ENCODE results near the gene HJV. TPM values are rescaled to one million over a fixed set of nuclear protein-coding genes. Genes with fewer than 3 reads are reported as not detected.

HJV gene
- total RNA-seq, 2 donors from 2014 or later, result 0.13 to 0.15 TPM

DNA sequence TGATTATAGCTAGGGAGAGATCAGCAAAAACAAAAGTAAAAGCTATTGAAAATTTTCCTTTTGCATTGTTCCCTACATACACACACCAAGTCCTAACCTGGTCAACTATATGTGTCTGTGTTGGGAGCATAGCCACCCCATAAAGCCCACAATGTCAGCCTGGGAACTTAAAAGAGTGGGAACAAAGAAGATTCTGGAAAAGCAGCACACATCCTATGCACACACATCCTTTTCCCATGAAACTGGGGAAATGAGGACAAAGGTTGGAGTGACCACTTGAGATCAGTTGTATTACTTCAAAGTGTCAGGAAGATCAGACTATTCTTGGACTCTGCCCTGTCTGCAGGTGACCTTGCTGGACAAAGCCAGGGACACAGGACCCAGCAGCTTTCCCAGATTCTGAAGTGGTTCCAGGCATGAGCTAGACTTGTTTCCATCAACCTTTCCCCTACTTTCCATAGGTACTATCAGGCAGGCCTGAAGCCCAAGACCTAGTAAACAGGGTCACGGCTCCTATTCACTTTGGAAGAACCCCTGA, 41.0 kb downstream of the HJV start:
- H3K9me3 Mint-ChIP-seq, result no peaks in the 10 kb centered on the region
- H3K4me3 Mint-ChIP-seq, result no peak overlapping the region
- peaks cover 10% of the 10 kb centered on the region for H3K4me1 Mint-ChIP-seq
- Histone ChIP-seq H3K4me3 (ENCODE audit: low read length) (no peak overlapping the region), H3K36me3 (ENCODE audit: control insufficient read depth, insufficient read depth, low read length) (no peaks in the 10 kb centered on the region), H3K4me1 (ENCODE audit: control insufficient read depth, insufficient read depth, low read length) (peaks cover 15% of the 10 kb centered on the region), H3K27ac (ENCODE audit: low read depth, low read length) (no peak overlapping the region), H3K9me3 (ENCODE audit: control insufficient read depth, low read length) (no peaks in the 10 kb centered on the region), H3K27me3 (ENCODE audit: control insufficient read depth, insufficient read depth, low read length, poor library complexity, severe bottlenecking) (no peaks in the 10 kb centered on the region), H3K9ac (ENCODE audit: extremely low read depth, low read length, poor library complexity, severe bottlenecking) (no peak overlapping the region)
- no peaks in the 10 kb centered on the region for H3K27me3 Mint-ChIP-seq (ENCODE audit: insufficient read depth)
- WGBS, 2 experiments (ENCODE audit: insufficient coverage in 1 of 2, insufficient read length in 1 of 2), result 91% methylated on average over 1 of the region's 1 CpG; no CpG with 5 or more reads in 1 of the 2 experiments
- no peaks in the 10 kb centered on the region for H3K36me3 Mint-ChIP-seq (ENCODE audit: low read depth)
- H3K27ac Mint-ChIP-seq, result no peak overlapping the region
- DNase-seq, result peak; percentile 28
- TF ChIP-seq, protein P1, sequence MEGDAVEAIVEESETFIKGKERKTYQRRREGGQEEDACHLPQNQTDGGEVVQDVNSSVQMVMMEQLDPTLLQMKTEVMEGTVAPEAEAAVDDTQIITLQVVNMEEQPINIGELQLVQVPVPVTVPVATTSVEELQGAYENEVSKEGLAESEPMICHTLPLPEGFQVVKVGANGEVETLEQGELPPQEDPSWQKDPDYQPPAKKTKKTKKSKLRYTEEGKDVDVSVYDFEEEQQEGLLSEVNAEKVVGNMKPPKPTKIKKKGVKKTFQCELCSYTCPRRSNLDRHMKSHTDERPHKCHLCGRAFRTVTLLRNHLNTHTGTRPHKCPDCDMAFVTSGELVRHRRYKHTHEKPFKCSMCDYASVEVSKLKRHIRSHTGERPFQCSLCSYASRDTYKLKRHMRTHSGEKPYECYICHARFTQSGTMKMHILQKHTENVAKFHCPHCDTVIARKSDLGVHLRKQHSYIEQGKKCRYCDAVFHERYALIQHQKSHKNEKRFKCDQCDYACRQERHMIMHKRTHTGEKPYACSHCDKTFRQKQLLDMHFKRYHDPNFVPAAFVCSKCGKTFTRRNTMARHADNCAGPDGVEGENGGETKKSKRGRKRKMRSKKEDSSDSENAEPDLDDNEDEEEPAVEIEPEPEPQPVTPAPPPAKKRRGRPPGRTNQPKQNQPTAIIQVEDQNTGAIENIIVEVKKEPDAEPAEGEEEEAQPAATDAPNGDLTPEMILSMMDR (conservative IDR thresholded peaks at IDR 0.05), result no peak

DNA sequence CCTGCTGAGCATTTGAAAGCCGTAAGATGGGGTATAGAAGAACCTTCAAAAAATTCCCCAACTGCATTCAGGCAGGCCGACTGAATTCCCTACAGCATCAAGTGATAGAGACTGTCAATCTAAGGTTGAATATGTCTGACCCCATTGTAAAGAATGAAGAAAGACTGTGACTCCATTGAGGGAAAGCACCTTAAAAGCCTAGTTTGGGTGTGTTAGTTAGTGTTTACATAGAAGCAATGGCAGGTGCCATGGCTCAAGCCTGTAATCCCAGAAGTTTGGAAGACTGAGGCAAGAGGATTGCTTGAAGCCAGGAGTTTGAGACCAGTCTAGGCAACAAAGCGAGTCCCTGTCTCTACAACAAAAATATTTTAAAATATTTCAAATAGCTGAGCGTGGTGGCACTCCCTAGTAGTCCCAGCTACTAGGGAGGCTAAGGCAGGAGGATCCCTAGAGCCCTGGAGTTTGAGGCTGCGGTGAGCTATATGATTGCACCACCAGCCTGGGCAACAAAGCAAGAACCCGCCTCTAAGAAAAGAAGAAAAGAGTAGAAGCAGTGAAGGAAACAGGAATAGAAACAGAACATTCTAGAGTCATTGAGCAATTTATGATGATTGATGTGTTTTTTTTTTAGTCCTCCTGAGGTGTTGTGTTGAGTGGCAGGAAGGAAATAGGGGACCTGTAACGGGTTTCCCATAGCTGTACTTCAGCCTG, 41.6 kb downstream of the HJV start:
- 66 to 70% methylated on average over 4 to 7 of the region's 7 CpGs for WGBS, 2 experiments (ENCODE audit: insufficient coverage in 1 of 2, insufficient read length in 1 of 2)
- Histone ChIP-seq H3K27me3 (ENCODE audit: control insufficient read depth, insufficient read depth, low read length, poor library complexity, severe bottlenecking) (no peaks in the 10 kb centered on the region), H3K9me3 (ENCODE audit: control insufficient read depth, low read length) (no peaks in the 10 kb centered on the region), H3K36me3 (ENCODE audit: control insufficient read depth, insufficient read depth, low read length) (no peaks in the 10 kb centered on the region), H3K4me3 (ENCODE audit: low read length) (no peak overlapping the region), H3K9ac (ENCODE audit: extremely low read depth, low read length, poor library complexity, severe bottlenecking) (no peak overlapping the region), H3K4me1 (ENCODE audit: control insufficient read depth, insufficient read depth, low read length) (peaks cover 9% of the 10 kb centered on the region), H3K27ac (ENCODE audit: low read depth, low read length) (peak overlapping the region; percentile 14)
- DNase-seq, result peak; percentile 46
- TF ChIP-seq, protein P1 (conservative IDR thresholded peaks at IDR 0.05), result no peak
- Mint-ChIP-seq H3K4me3 (no peak overlapping the region), H3K36me3 (ENCODE audit: low read depth) (no peaks in the 10 kb centered on the region), H3K9me3 (no peaks in the 10 kb centered on the region), H3K27ac (no peak overlapping the region), H3K4me1 (peaks cover 4% of the 10 kb centered on the region), H3K27me3 (ENCODE audit: insufficient read depth) (no peaks in the 10 kb centered on the region)

DNA sequence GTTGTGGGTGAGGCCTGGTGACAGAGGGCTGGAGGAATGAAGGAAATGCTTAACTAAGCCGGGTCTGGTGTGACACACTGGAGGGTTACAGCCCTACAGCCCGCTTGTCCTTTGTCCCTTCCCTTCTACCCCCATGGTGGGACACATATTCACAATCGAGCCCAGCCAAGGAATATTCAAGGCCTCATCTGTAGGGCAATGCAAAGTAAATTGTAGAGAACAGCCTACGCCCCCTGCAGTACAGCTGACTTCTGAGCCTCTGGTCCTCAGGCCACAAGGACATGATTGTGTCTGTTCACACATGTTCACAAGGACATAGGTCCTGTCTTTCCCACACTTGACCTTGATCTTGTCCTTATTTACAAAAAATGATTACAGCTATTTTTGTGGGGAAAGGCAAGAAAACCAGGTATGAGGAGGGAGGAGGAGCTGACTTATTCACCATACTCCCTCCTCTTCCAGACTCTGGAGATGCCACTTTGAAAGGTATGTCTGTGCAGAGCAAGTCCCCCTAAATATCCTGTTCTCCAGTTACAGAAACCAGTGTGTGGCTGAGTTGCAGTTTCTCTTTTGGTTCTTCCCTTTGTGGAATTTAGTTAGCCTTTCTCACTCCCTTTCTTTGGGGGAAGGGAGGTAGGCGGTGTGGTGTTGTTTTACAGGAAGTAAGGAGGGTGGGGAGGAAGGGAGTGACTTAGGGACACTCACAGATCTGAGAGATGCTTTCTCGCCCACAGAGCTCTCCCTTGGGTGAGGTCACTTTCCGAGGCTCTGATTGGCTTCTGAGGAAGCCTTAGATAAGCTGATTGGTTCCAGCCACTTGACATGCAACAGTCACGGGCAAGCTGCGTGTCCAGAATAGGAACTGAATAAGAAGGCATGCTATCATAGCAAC, 42.4 kb downstream of the HJV start:
- no peaks in the 10 kb centered on the region for H3K9me3 Mint-ChIP-seq
- no peaks in the 10 kb centered on the region for H3K36me3 ChIP-seq (ENCODE audit: control insufficient read depth, insufficient read depth, low read length)
- DNase-seq, result peak; percentile 93
- no peak overlapping the region for H3K4me3 Mint-ChIP-seq
- no peaks in the 10 kb centered on the region for H3K36me3 Mint-ChIP-seq (ENCODE audit: low read depth)
- H3K4me3 ChIP-seq (ENCODE audit: low read length), result peak overlapping the region; percentile 42
- TF ChIP-seq, protein P1 (conservative IDR thresholded peaks at IDR 0.05), result peak; percentile 67
- H3K27me3 ChIP-seq (ENCODE audit: control insufficient read depth, insufficient read depth, low read length, poor library complexity, severe bottlenecking), result no peaks in the 10 kb centered on the region
- no peaks in the 10 kb centered on the region for H3K4me1 Mint-ChIP-seq
- H3K9me3 ChIP-seq (ENCODE audit: control insufficient read depth, low read length), result no peaks in the 10 kb centered on the region
- WGBS, 2 experiments (ENCODE audit: insufficient coverage in 1 of 2, insufficient read length in 1 of 2), result 27 to 29% methylated on average over 6 to 9 of the region's 9 CpGs
- H3K27ac Mint-ChIP-seq, result no peak overlapping the region
- H3K9ac ChIP-seq (ENCODE audit: extremely low read depth, low read length, poor library complexity, severe bottlenecking), result peak overlapping the region; percentile 15
- H3K4me1 ChIP-seq (ENCODE audit: control insufficient read depth, insufficient read depth, low read length), result peaks cover 6% of the 10 kb centered on the region
- H3K27ac ChIP-seq (ENCODE audit: low read depth, low read length), result peak overlapping the region; percentile 84
- H3K27me3 Mint-ChIP-seq (ENCODE audit: insufficient read depth), result no peaks in the 10 kb centered on the region

Measured in endodermal cell (in vitro differentiated cells).